Testis (tissue), 2 donors: ENCODE measurements around the gene RER1.

ENCODE experiments used
- POLR2A ChIP-seq: fragments of 450-650 bp; IDR thresholded peaks from one replicate; pipeline ENCODE4 v1.6.1; 2017; ENCODE audit warnings: antibody characterized with exemption, mild to moderate bottlenecking, moderate library complexity
- TF ChIP-seq, protein P1 (sequence below), 3 experiments: fragments of 450-650 bp in 2 of 3; fragments of 200-600 bp in 1 of 3; sonication (generic) in 1 of 3; IDR thresholded peaks; one replicate each; pipeline ENCODE4 v1.5.1; 2016 to 2019; ENCODE audit warnings: antibody characterized with exemption in 3 of 3, mild to moderate bottlenecking in 2 of 3, moderate library complexity in 1 of 3

DNA sequence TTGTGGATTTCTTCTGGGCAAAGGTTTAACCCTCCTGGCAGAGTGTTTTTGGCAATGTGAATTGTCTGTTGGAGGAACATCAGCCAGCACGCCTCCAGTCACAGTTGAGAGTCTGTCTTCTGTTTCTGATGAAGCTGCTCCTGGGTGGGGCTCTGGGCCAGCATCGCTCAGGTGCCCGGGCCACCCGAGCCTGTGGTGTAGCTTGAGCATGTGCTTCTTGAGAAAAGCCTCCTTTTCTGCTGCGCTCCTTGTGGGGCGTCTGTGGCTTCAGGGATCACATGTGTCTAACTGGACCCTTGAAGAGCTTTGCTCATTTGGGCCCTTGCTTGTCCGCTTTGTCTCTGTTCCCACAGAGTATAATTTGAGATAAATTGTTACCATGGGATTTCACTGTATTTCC, 7.2 kb downstream of the RER1 start:
- TF ChIP-seq, protein P1, sequence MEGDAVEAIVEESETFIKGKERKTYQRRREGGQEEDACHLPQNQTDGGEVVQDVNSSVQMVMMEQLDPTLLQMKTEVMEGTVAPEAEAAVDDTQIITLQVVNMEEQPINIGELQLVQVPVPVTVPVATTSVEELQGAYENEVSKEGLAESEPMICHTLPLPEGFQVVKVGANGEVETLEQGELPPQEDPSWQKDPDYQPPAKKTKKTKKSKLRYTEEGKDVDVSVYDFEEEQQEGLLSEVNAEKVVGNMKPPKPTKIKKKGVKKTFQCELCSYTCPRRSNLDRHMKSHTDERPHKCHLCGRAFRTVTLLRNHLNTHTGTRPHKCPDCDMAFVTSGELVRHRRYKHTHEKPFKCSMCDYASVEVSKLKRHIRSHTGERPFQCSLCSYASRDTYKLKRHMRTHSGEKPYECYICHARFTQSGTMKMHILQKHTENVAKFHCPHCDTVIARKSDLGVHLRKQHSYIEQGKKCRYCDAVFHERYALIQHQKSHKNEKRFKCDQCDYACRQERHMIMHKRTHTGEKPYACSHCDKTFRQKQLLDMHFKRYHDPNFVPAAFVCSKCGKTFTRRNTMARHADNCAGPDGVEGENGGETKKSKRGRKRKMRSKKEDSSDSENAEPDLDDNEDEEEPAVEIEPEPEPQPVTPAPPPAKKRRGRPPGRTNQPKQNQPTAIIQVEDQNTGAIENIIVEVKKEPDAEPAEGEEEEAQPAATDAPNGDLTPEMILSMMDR (IDR thresholded peaks at IDR 0.05) = no peak
- TF ChIP-seq POLR2A = no peak
